ENCODE data around the gene MED27. TPM values are rescaled to one million over a fixed set of nuclear protein-coding genes. Genes with fewer than 3 reads are reported as not detected.
A peak's percentile ranks its signal among the peaks of the same experiment; 100 is the strongest.

Gene MED27
- total RNA-seq, 2 donors from 2014 or later, result 28.3 to 31.8 TPM

DNA sequence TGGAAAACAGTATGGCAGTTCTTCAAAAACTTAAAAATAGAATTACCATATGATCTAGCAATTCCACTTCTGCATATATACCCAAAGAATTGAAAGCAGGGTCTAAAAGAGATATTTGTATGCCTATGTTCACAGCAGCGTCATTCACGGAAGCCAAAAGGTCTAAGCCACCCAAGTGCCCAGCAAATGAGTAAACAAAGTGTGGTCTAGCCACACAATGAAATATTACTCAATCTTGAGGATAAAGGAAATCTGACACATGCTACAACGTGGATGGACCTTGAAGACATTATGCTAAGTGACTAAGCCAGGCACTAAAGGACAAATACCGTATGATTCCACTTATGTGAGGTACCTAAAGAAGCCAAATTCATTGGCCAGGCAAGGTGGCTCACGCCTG is 11.1 kb upstream of the MED27 start:
- H3K36me3 Mint-ChIP-seq, result no peaks in the 10 kb centered on the region
- no peak for ATAC-seq
- no peak overlapping the region for H3K27ac Mint-ChIP-seq
- DNase-seq (ENCODE audit: low spot score in 2 of 2), result no peak
- no peaks in the 10 kb centered on the region for H3K9me3 Mint-ChIP-seq

DNA sequence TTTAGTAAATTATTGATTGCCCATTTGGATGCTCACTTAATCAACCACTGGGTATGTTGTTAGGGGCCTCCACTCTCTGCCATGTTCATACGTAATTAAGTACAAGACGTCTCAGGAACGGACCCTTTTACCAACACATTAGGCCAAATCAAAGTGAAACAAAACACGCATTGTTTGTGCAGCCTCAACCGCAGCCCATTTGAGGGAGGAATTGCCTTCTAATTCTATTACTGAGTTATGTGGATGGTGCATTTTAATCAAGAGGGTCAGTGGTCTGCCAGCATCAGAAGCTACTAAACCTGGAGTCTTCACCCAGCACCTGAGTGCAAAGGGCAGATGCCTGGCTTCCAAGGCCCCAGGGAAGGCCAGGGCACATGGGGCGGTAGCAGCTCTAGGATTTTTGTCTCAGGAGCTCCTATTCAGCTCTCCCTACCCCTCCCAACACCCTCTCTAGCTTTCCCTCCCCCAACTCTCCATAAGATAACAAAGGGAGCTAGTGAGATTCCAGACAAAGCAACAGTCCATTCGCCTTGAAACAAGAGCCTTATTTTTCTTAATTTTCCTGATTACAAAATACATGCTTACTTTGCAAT is 7.9 kb upstream of the MED27 start:
- Mint-ChIP-seq H3K27ac (no peak overlapping the region), H3K9me3 (no peaks in the 10 kb centered on the region), H3K36me3 (no peaks in the 10 kb centered on the region)
- DNase-seq (ENCODE audit: low spot score in 2 of 2) (no peak), ATAC-seq (no peak)

DNA sequence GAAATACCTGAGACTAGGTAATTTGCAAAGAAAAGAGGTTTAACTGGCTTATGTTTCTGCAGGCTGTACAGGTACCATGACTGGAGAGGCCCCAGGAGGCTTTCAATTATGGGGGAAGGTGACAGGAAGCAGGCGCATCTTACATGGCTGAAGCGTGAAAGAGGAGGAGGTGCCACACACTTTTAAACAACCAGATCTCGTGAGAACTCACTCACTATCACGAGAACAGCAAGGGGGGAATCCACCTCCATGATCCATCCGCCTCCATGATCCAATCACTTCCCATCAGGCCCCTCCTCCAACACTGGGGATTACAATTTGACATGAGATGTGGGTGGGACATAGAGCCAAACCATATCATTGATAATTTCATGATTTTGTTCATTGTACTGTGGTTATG is 2.5 kb upstream of the MED27 start:
- DNase-seq (ENCODE audit: low spot score in 2 of 2), result no peak
- Mint-ChIP-seq H3K9me3 (no peaks in the 10 kb centered on the region), H3K36me3 (peaks cover 10 to 14% of the 10 kb centered on the region in 2 donors), H3K27ac (peak overlapping the region in 1 of 2 donors; percentile 41)
- ATAC-seq, result no peak

DNA sequence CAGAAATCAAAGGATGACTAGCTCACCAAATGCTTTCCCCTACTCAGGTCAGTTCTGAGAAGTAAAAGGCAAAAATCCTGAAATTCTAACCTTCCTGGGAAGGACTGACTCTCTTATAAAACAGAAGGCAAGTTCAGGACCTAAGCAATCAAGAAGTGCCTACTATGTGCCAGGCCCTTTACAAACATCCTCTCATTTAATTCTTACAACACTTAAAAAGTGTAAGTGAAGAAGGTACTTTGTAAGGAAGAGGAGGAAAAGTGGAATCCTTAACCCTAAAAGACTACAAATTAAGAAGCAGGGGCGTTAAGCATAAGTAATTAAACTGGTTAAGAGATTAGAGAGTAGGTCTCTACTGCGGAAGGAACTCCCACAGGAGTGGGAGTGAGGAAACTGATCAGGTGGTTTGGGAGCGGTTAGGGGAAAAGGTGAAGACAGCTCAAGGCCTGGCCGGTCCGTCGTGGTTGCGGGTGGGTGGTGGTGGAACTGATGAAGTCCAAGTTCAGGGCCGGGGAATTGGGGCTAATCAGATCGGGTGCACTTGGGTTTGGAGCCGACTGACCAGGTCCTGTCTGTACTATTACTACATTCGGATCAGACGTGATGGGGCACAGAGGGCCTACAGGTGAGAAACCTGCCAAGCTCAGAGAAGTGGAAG is 839 bp downstream of the MED27 start:
- DNase-seq (ENCODE audit: low spot score in 2 of 2) (peak in 1 of 2 donors; percentile 4), ATAC-seq (peak; percentile 16 to 48)
- Mint-ChIP-seq H3K27ac (peak overlapping the region; percentile 95), H3K36me3 (peaks cover 14 to 18% of the 10 kb centered on the region in 2 donors), H3K9me3 (no peaks in the 10 kb centered on the region)

DNA sequence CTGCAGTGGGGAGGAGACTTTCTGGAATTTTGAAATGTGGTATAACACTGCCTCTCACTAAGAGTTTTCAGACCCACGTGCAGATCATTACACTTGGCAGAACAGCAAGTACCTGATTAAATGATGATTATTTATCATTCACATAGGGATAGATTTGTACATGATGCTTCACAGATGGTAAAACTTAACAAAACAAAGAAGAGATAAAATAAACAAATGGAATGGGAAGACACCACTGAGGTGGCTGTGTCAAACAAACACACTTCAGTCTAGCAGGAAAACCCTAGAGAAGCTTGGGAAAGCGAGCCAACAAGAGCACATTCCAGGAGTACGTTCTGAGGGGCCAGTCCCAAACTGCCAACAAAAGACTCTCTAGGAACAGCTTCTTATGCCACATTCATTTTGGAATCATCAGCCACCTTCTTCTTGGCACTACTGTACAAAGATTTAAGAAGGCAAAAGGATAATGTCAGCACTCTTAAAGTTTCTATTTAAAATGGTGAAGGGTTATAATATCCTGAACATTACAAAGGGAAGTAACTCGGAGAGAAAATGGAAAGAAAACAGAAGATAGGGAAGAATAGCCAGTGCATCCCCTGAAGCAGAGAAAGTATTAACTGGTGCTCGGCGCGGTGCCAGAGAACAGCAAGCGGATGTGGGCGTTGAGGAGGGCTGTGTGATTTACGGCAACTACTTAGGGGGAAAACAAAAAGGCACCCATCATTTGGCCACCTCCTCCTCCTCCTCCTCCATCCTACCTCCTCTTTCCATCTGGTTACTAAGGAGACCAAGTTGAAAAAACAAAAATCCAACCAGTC is 1.6 kb downstream of the MED27 start:
- H3K36me3 Mint-ChIP-seq, result peaks cover 14 to 18% of the 10 kb centered on the region in 2 donors
- peak in 1 of 2 donors; percentile 12 for DNase-seq (ENCODE audit: low spot score in 2 of 2)
- ATAC-seq, result peak; percentile 19 to 35
- peak overlapping the region; percentile 95 for H3K27ac Mint-ChIP-seq
- H3K9me3 Mint-ChIP-seq, result no peaks in the 10 kb centered on the region

DNA sequence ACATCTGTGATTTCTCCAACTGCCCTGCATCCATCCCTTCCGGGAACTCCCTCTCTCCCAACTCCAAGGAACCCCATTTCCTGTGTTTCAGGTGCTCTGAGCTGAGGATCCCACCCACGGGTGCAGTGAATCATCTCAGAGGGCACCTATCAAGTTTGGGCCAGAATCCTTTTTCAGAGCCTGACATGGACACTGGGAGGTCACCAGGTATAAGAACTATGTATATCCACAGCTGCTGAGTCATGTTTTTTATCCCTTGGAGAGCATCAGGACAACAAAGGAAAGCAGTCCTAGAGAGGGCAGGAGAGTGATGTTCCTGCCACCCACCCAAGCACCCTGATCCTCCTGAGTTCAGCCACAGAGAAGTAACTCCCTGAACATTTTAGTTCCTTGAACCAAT is 3.8 kb downstream of the MED27 start:
- DNase-seq (ENCODE audit: low spot score in 2 of 2) (no peak), ATAC-seq (no peak)
- Mint-ChIP-seq H3K27ac (peak overlapping the region in 1 of 2 donors; percentile 9), H3K9me3 (no peaks in the 10 kb centered on the region), H3K36me3 (peaks cover 14 to 18% of the 10 kb centered on the region in 2 donors)

DNA sequence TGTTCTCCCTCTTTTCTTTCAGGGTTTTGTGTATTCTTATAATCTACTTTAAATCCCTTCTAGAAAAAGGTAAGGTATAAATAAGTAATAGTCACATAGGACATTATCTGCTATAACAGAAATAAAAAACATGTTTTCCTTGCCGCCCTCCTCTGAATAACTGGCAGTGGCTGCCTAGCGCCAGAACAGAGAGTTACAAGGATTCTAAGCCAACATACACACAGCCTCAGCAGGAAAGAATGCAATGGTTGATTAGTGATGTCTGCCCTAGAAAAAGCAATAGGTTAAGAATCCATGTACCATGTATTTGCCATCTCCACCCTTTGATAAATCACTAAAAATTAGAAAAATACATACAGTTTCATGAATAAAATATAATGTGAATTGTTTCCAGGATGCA is 4.9 kb downstream of the MED27 start:
- peaks cover 14 to 18% of the 10 kb centered on the region in 2 donors for H3K36me3 Mint-ChIP-seq
- no peak overlapping the region for H3K27ac Mint-ChIP-seq
- no peak for ATAC-seq
- no peak for DNase-seq (ENCODE audit: low spot score in 2 of 2)
- no peaks in the 10 kb centered on the region for H3K9me3 Mint-ChIP-seq

DNA sequence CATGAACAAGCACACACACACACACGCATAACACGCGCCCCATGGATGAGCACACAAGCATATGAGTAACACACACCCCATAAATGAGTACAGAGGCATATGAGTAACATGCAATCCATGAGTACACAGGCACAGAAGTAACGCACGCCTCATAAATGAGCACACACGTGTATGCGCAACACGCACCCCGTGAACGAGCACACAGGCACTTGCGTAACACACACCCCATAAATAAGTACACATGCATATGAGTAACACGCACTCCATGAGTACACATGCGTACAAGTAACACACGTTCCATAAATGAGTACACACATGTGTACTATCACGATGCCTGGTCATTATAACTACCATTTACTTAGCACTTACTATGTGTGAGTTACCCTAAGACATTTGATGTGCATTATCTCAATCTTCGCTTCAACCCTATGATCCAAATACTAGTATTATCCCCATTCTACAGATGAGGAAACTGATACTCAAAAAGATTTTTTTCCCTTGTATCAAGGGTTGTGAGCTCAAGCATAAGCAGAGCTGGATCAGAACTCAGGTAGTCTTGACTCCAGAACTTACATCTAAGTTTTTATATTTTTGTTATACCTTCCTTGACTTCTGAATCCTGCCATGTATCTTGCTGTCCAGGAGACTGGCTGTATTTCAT is 7.7 kb downstream of the MED27 start:
- no peak for ATAC-seq

DNA sequence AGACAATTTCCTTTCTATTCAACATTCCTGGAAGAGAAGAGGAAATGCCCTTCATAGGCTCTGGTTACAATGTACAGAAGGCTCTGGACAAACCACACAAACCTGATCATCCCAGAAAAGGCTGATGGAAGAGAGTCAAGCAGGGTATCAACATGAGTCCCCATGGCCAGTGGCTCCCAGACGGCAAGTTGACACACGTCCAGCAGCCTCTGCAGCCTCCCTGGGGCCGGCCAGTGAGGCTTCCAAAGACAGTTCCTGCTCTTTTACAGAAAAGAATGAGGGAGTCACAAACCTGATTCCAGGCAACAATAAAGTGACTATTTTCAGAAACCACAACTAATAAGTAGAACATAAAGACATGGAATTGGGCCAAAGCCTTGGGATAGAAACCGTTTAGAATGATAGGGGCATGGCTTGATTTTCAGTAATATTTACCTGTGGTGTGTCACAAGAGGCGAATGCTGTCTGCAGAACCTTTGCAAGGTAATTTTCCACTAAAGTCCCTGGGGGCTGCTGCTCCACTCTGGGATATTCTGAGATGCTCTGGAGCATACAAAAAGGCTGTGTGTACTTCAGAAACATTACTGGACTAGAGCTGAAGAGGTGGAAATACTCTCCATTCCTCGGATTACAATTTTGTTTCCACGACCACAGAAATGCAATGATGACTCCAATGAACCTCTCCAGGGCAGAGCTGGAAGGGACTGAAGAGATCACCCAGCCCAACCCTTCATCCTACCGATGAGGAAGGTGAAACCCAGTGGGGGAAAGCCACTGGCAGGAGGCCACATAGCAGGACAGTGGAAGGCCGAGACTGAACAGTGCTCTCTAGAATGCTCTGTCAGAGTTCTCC is 10.4 kb downstream of the MED27 start:
- Mint-ChIP-seq H3K36me3 (no peaks in the 10 kb centered on the region), H3K27ac (no peak overlapping the region), H3K9me3 (no peaks in the 10 kb centered on the region)
- no peak for DNase-seq (ENCODE audit: low spot score in 2 of 2)
- no peak for ATAC-seq

More for the DNA sequence above, 7.7 kb downstream of the MED27 start:
- no peak for DNase-seq (ENCODE audit: low spot score in 2 of 2)
- no peak overlapping the region for H3K27ac Mint-ChIP-seq
- no peaks in the 10 kb centered on the region for H3K9me3 Mint-ChIP-seq
- peaks cover 0 to 8% of the 10 kb centered on the region in 2 donors for H3K36me3 Mint-ChIP-seq

DNA sequence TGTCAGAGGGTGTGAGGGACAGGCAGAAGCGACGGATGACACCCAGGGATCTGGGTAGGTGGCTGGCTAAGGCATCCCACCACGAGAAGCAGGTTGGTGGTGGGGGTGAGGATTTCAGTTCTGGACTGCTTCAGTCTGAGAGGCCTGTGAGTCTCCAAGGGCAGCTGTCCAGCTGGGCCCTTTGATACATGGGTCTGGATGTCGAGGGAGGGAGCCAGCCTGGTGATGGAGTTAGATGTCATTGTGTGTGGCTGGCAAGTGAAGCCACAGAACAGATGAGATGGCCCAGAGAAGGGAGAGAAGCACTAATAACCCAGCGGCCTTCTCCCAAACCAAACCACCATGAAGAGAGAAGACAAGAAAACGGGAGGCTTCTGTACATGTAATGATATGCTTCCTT is 11.1 kb downstream of the MED27 start:
- no peaks in the 10 kb centered on the region for H3K36me3 Mint-ChIP-seq
- ATAC-seq, result no peak
- DNase-seq (ENCODE audit: low spot score in 2 of 2), result no peak
- H3K9me3 Mint-ChIP-seq, result no peaks in the 10 kb centered on the region
- peak overlapping the region; percentile 16 to 31 for H3K27ac Mint-ChIP-seq

DNA sequence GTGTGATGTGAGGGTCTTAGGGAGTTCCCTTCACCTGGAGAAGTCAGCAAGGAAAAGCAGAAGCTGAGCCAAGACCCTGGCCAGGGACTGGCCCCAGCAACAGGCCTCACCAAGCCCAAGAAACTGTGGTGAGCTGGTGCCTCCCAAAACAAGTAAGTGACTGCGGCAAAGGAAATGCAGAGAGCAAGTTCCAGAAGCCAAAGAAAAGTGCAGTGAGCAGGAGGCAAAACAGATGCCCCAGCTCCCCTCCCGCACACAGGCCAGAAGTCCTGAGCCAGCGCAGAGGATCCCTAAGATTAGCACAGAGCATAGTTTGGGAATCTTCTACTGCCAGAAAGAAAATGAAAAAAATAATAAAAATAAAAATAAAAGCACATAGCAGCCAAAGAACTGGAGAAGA is 13.2 kb downstream of the MED27 start:
- no peak for DNase-seq (ENCODE audit: low spot score in 2 of 2)
- no peaks in the 10 kb centered on the region for H3K36me3 Mint-ChIP-seq
- no peaks in the 10 kb centered on the region for H3K9me3 Mint-ChIP-seq
- no peak for ATAC-seq
- no peak overlapping the region for H3K27ac Mint-ChIP-seq

DNA sequence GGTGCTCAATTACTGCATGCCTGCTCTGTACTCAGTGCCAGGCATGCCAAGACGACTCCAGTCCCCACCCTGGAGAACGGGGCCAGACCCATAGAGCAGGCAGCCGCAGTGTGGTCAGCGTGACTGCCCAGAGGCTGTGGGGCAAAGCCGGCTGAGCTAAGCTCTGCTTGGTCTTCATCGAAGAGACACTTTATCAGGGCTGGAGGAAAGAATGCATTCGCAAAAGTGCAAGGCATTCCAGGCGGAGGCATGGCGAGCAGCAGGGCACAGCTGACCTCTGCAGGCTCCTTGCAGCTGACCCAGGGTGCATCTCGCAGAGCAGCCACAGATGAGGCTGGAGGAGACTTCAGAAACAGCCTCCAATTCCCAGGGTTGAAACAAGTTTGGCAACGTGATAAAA is 13.6 kb downstream of the MED27 start:
- peak overlapping the region in 1 of 2 donors; percentile 32 for H3K27ac Mint-ChIP-seq
- no peaks in the 10 kb centered on the region for H3K36me3 Mint-ChIP-seq
- H3K9me3 Mint-ChIP-seq, result no peaks in the 10 kb centered on the region
- ATAC-seq (no peak), DNase-seq (ENCODE audit: low spot score in 2 of 2) (no peak)

DNA sequence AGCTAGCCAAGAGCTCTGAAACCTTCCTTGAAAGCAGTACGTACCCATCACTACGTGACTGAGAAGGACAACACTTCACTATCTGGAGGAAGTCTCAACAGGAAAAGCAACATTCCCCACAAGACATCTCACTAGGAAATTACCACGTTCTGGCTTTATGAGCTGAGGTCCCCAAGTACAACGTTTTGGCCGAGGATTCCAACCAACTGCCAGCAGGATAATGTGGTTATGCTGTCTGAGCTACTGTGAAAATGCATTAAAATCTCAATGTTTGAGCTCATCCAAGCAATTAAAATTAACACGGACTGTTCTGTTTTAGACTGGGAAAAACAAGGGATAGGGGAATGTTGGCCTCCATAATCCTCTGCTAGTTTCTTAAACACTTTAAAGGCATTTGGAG is 16.4 kb downstream of the MED27 start:
- Mint-ChIP-seq H3K9me3 (peaks cover 0 to 10% of the 10 kb centered on the region in 2 donors), H3K36me3 (peaks cover 22 to 23% of the 10 kb centered on the region in 2 donors), H3K27ac (no peak overlapping the region)
- ATAC-seq, result no peak
- DNase-seq (ENCODE audit: low spot score in 2 of 2), result no peak

DNA sequence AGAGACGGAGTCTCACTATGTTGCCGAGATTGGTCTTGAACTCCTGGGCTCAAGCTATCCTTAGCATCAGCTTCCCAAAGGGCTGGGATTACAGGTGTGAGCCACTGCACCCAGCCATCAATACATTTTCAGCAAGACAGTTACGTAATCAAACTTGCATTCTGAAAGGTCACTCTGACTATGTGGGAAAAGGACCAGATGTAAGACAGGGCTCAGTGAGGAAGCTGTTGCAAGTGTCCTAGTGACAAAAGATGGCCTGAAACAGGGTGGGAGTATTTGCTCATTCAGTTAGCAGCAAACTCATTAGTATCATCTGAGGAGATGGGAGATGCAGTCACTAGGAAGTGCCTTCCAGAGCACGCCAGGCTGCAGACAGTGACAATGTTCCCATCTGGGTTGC is 16.9 kb downstream of the MED27 start:
- peaks cover 0 to 13% of the 10 kb centered on the region in 2 donors for H3K9me3 Mint-ChIP-seq
- ATAC-seq (no peak), DNase-seq (ENCODE audit: low spot score in 2 of 2) (no peak)
- peaks cover 24 to 27% of the 10 kb centered on the region in 2 donors for H3K36me3 Mint-ChIP-seq
- H3K27ac Mint-ChIP-seq, result no peak overlapping the region

DNA sequence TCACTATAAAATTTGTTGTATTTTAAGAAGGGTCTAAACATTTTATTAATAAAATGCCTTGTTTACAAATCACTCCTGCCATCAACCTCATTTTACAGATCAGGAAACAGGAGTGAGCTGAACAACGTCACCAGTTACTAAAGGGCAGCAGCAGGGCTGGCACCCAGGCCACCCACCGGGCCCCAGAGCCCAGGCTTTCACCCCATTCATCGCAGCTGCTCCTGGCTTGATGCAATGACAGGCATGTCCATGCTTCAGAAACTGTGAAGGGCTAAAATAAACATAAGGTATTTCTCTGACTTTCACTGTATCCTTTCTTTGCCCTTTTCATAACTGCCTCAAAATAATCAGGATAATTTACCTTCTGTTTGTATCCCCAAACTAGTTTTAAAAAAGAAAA is 18.1 kb downstream of the MED27 start:
- Mint-ChIP-seq H3K36me3 (peaks cover 24 to 30% of the 10 kb centered on the region in 2 donors), H3K27ac (no peak overlapping the region), H3K9me3 (peaks cover 0 to 13% of the 10 kb centered on the region in 2 donors)
- ATAC-seq (no peak), DNase-seq (ENCODE audit: low spot score in 2 of 2) (no peak)

DNA sequence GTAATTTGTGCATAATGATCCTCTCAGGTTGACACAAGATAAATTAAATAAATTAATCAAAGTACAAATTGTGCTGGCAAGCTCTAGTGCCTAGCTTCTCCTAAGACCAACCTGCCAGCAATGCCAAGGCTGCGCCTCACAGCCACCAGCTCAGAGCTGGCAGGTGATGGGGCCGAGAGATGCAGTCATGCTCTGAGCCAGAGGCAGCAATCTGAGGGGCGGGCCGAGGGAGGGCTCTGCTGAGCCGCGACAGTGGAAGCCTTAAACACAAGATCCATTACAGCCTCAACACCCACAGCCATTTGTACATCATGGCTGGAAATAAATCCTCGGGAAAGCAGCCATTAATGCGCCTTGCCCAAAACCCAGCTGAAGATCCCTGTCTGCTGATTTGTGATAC is 20.3 kb downstream of the MED27 start:
- H3K9me3 Mint-ChIP-seq, result peaks cover 0 to 13% of the 10 kb centered on the region in 2 donors
- H3K27ac Mint-ChIP-seq, result no peak overlapping the region
- no peak for DNase-seq (ENCODE audit: low spot score in 2 of 2)
- peaks cover 24 to 30% of the 10 kb centered on the region in 2 donors for H3K36me3 Mint-ChIP-seq
- ATAC-seq, result no peak

All from activated naive CD4-positive, alpha-beta T cell treated with anti-CD3 and anti-CD28 coated beads, Interleukin-2, amount 50 U/mL, for 72 hours (primary cell).